Measurements from ENCODE around the gene CAND2.

- TF ChIP-seq CTCF (IDR thresholded peaks at IDR 0.05) (no peak), EP300 (IDR thresholded peaks at IDR 0.05) (no peak), POLR2A (IDR thresholded peaks at IDR 0.05) (no peak)
Measured at GRCh38 chr3:12773030-12773709, 23.3 kb upstream of the CAND2 start.
